ENCODE results near the gene NSG2. TPM values are rescaled to one million over a fixed set of nuclear protein-coding genes. Genes with fewer than 3 reads are reported as not detected.

NSG2 gene
- total and polyA plus RNA-seq, 2 donors (not counting 1 experiment from before 2014, with no cell fraction given), result not detected

DNA sequence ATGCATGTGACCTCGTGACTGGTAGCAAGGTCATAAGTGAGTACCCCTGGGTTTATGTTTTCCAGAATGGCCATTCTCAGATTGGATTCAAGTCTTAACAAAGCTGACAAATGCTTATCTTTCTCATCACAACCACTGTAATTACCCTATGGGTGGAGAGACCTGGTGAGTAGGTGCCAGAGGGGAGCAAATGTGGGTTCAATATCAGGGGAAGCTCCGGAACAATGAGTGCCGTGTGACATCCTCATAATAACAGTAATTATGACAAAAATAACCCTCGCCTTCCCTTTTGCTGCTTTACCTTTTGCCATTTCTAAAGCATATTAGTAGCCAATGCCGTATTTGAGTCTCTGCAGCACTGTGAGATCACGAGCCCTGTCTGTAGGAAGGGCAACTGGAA lies 95.9 kb downstream of the NSG2 start:
- Mint-ChIP-seq H3K27ac (no peak overlapping the region), H3K9me3 (ENCODE audit: insufficient read depth) (no peaks in the 10 kb centered on the region), H3K27me3 (peaks cover 6% of the 10 kb centered on the region), H3K4me1 (no peaks in the 10 kb centered on the region), H3K4me3 (no peak overlapping the region)
- POLR2A ChIA-PET, result no interaction called here
- Histone ChIP-seq H3K27me3 (replicated peaks in 1 of 4; ENCODE audit: control extremely low read depth in 1 of 4, control insufficient read depth in 3 of 4, insufficient read depth in 4 of 4, low read length in 3 of 4) (no peaks in the 10 kb centered on the region), H3K9ac (ENCODE audit: low read length) (no peak overlapping the region), H3K4me3 (ENCODE audit: control extremely low read depth in 1 of 5, extremely low read depth in 1 of 5, insufficient read depth in 1 of 5, low read depth in 2 of 5, low read length in 4 of 5) (no peak overlapping the region), H3K4me1 (ENCODE audit: control insufficient read depth in 2 of 2, insufficient read depth in 2 of 2, low read length in 2 of 2) (no peaks in the 10 kb centered on the region), H4K20me1 (ENCODE audit: control insufficient read depth, insufficient read depth, low read length, poor library complexity, severe bottlenecking) (no peaks in the 10 kb centered on the region), H3K36me3 (replicated peaks in 1 of 2; ENCODE audit: control extremely low read depth in 1 of 2, control insufficient read depth in 1 of 2, extremely low read depth in 1 of 2, insufficient read depth in 2 of 2, low read length in 1 of 2) (no peaks in the 10 kb centered on the region), H3K9me3 (ENCODE audit: control extremely low read depth in 1 of 3, control insufficient read depth in 2 of 3, insufficient read depth in 1 of 3, low read length in 2 of 3) (peaks cover 0 to 2% (median 0%) of the 10 kb centered on the region in 3 donors), H3K27ac (ENCODE audit: low read length in 2 of 2) (no peak overlapping the region), H3K79me2 (ENCODE audit: control insufficient read depth, insufficient read depth, low read length) (no peaks in the 10 kb centered on the region), H3K4me2 (replicated peaks; ENCODE audit: low read depth, low read length, poor library complexity, severe bottlenecking) (no peak overlapping the region), H2AFZ (ENCODE audit: insufficient read depth, low read depth, low read length, poor library complexity, severe bottlenecking) (no peak overlapping the region)
- WGBS (ENCODE audit: insufficient coverage), result 94% methylated on average over 3 of the region's 6 CpGs
- intact Hi-C loops (cut with micrococcal nuclease), result no loop called here
- TF ChIP-seq EZH2 (IDR thresholded peaks at IDR 0.05; ENCODE audit: borderline replicate concordance, insufficient read depth, low read depth, low read length, poor library complexity, severe bottlenecking), result no peak
- TF ChIP-seq, protein P1, sequence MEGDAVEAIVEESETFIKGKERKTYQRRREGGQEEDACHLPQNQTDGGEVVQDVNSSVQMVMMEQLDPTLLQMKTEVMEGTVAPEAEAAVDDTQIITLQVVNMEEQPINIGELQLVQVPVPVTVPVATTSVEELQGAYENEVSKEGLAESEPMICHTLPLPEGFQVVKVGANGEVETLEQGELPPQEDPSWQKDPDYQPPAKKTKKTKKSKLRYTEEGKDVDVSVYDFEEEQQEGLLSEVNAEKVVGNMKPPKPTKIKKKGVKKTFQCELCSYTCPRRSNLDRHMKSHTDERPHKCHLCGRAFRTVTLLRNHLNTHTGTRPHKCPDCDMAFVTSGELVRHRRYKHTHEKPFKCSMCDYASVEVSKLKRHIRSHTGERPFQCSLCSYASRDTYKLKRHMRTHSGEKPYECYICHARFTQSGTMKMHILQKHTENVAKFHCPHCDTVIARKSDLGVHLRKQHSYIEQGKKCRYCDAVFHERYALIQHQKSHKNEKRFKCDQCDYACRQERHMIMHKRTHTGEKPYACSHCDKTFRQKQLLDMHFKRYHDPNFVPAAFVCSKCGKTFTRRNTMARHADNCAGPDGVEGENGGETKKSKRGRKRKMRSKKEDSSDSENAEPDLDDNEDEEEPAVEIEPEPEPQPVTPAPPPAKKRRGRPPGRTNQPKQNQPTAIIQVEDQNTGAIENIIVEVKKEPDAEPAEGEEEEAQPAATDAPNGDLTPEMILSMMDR (IDR thresholded peaks at IDR 0.05), result no peak
- ATAC-seq (ENCODE audit: low read depth), result no peak
- DNase-seq, result no peak
- CTCF ChIA-PET, result no interaction called here

DNA sequence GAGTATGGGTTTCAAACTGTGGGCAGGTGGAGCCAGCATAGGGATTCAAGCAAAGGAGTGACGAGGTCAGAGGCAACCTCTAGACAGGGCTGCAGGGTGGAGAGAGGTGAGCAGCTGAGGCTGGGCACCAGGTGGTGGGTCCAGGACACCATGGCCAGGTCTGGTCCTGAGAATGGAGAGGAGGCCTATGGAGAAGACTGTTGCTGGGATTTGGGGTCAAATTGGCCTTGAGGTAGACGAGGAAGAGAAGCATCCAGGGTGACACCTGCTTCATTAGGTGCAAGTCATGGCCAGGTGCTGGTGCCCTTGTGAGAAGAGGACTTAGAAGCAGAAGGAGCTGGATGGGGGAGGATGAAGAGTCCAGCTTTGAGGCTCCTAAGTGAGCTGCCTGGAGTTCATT lies 99.6 kb downstream of the NSG2 start:
- Mint-ChIP-seq H3K4me1 (no peaks in the 10 kb centered on the region), H3K27ac (no peak overlapping the region), H3K9me3 (ENCODE audit: insufficient read depth) (no peaks in the 10 kb centered on the region), H3K27me3 (peaks cover 15% of the 10 kb centered on the region), H3K4me3 (no peak overlapping the region)
- CTCF ChIA-PET, result no interaction called here
- Histone ChIP-seq H3K79me2 (ENCODE audit: control insufficient read depth, insufficient read depth, low read length) (no peaks in the 10 kb centered on the region), H2AFZ (ENCODE audit: insufficient read depth, low read depth, low read length, poor library complexity, severe bottlenecking) (no peak overlapping the region), H3K27ac (ENCODE audit: low read length in 2 of 2) (no peak overlapping the region), H3K4me1 (ENCODE audit: control insufficient read depth in 2 of 2, insufficient read depth in 2 of 2, low read length in 2 of 2) (no peaks in the 10 kb centered on the region), H3K9ac (ENCODE audit: low read length) (no peak overlapping the region), H3K9me3 (ENCODE audit: control extremely low read depth in 1 of 3, control insufficient read depth in 2 of 3, insufficient read depth in 1 of 3, low read length in 2 of 3) (peaks cover 0 to 2% (median 0%) of the 10 kb centered on the region in 3 donors), H3K4me3 (ENCODE audit: control extremely low read depth in 1 of 5, extremely low read depth in 1 of 5, insufficient read depth in 1 of 5, low read depth in 2 of 5, low read length in 4 of 5) (no peak overlapping the region), H3K27me3 (replicated peaks in 1 of 4; ENCODE audit: control extremely low read depth in 1 of 4, control insufficient read depth in 3 of 4, insufficient read depth in 4 of 4, low read length in 3 of 4) (no peaks in the 10 kb centered on the region), H4K20me1 (ENCODE audit: control insufficient read depth, insufficient read depth, low read length, poor library complexity, severe bottlenecking) (no peaks in the 10 kb centered on the region), H3K36me3 (replicated peaks in 1 of 2; ENCODE audit: control extremely low read depth in 1 of 2, control insufficient read depth in 1 of 2, extremely low read depth in 1 of 2, insufficient read depth in 2 of 2, low read length in 1 of 2) (no peaks in the 10 kb centered on the region), H3K4me2 (replicated peaks; ENCODE audit: low read depth, low read length, poor library complexity, severe bottlenecking) (no peak overlapping the region)
- intact Hi-C loops (cut with micrococcal nuclease), result no loop called here
- ATAC-seq (ENCODE audit: low read depth) (no peak), DNase-seq (no peak)
- POLR2A ChIA-PET, result no interaction called here
- 72% methylated on average over 2 of the region's 2 CpGs for WGBS (ENCODE audit: insufficient coverage)
- TF ChIP-seq EZH2 (IDR thresholded peaks at IDR 0.05; ENCODE audit: borderline replicate concordance, insufficient read depth, low read depth, low read length, poor library complexity, severe bottlenecking), result no peak
- TF ChIP-seq, protein P1 (IDR thresholded peaks at IDR 0.05), result no peak

All from B cell (primary cell).